ENCODE data around the gene GTPBP1. TPM values are rescaled to one million over a fixed set of nuclear protein-coding genes. Genes with fewer than 3 reads are reported as not detected.

The GTPBP1 gene
- polyA plus RNA-seq, 1 experiment, result 31.1 TPM

- Histone ChIP-seq H3K27me3 (ENCODE audit: control insufficient read depth, insufficient read depth, low read length) (no peaks in the 10 kb centered on the region), H3K4me3 (ENCODE audit: low read depth, low read length) (no peak overlapping the region), H3K36me3 (ENCODE audit: control insufficient read depth, insufficient read depth, low read length) (peaks cover 8% of the 10 kb centered on the region)
- no peak for TF ChIP-seq CTCF (IDR thresholded peaks at IDR 0.05; ENCODE audit: insufficient read depth, low read depth, low read length)
- no peak for DNase-seq (ENCODE audit: low read depth)
- ChIA-PET CTCF (no interaction called here), POLR2A (no interaction called here)
Observed at GRCh38 chr22:38675833-38676232, 29.9 kb upstream of the GTPBP1 start.

GRCh38 chr22:38681582-38682335 is 24.0 kb upstream of the GTPBP1 start, which contains the start of gene TOMM22:
TOMM22 (plus strand) TSS chr22:38681957; CDS start chr22:38681979, 22 bp downstream.
- no peaks in the 10 kb centered on the region for H3K27me3 ChIP-seq (ENCODE audit: control insufficient read depth, insufficient read depth, low read length)
- ChIA-PET CTCF (interaction anchor here (0.5 to 2.5 kb wide), 21 partner anchors 9 to 633 kb away, joined by 3 to 18 read pairs (median 6); partner anchors contain the start of genes GTPBP1, JOSD1 and PICK1), POLR2A (interaction anchor here (0.6 kb wide), 1 partner anchor 80 kb away, joined by 3 read pairs; no protein-coding TSS in a partner anchor)
- no peak for DNase-seq (ENCODE audit: low read depth)
- peak; percentile 71 for TF ChIP-seq CTCF (IDR thresholded peaks at IDR 0.05; ENCODE audit: insufficient read depth, low read depth, low read length)
- H3K4me3 ChIP-seq (ENCODE audit: low read depth, low read length), result peak within 1 kb of the TSS; percentile 91
- H3K36me3 ChIP-seq (ENCODE audit: control insufficient read depth, insufficient read depth, low read length), result peaks cover 11% of the 10 kb centered on the region

GRCh38 chr22:38684895-38685294 is 20.8 kb upstream of the GTPBP1 start:
- H3K27me3 ChIP-seq (ENCODE audit: control insufficient read depth, insufficient read depth, low read length), result no peaks in the 10 kb centered on the region
- DNase-seq (ENCODE audit: low read depth), result no peak
- POLR2A ChIA-PET, result no interaction called here
- TF ChIP-seq CTCF (IDR thresholded peaks at IDR 0.05; ENCODE audit: insufficient read depth, low read depth, low read length), result no peak
- H3K4me3 ChIP-seq (ENCODE audit: low read depth, low read length), result no peak overlapping the region
- peaks cover 26% of the 10 kb centered on the region for H3K36me3 ChIP-seq (ENCODE audit: control insufficient read depth, insufficient read depth, low read length)
- CTCF ChIA-PET, result interaction anchor here (1.0 kb wide), 1 partner anchor 15 kb away, joined by 3 read pairs; no protein-coding TSS in a partner anchor

- TF ChIP-seq CTCF (IDR thresholded peaks at IDR 0.05; ENCODE audit: insufficient read depth, low read depth, low read length), result no peak
- Histone ChIP-seq H3K27me3 (ENCODE audit: control insufficient read depth, insufficient read depth, low read length) (no peaks in the 10 kb centered on the region), H3K36me3 (ENCODE audit: control insufficient read depth, insufficient read depth, low read length) (peaks cover 26% of the 10 kb centered on the region), H3K4me3 (ENCODE audit: low read depth, low read length) (no peak overlapping the region)
- DNase-seq (ENCODE audit: low read depth), result no peak
- ChIA-PET CTCF (no interaction called here), POLR2A (no interaction called here)
Observed at GRCh38 chr22:38685761-38686160, 20.0 kb upstream of the GTPBP1 start.

- H3K4me3 ChIP-seq (ENCODE audit: low read depth, low read length), result no peak overlapping the region
- no peak for DNase-seq (ENCODE audit: low read depth)
- TF ChIP-seq CTCF (IDR thresholded peaks at IDR 0.05; ENCODE audit: insufficient read depth, low read depth, low read length), result no peak
- POLR2A ChIA-PET, result no interaction called here
- CTCF ChIA-PET, result interaction anchor here (1.1 to 2.6 kb wide), 3 partner anchors 8 to 31 kb away, joined by 5 to 10 read pairs (median 6); partner anchors contain the start of gene TOMM22
- H3K27me3 ChIP-seq (ENCODE audit: control insufficient read depth, insufficient read depth, low read length), result no peaks in the 10 kb centered on the region
- H3K36me3 ChIP-seq (ENCODE audit: control insufficient read depth, insufficient read depth, low read length), result peaks cover 24% of the 10 kb centered on the region
Observed at GRCh38 chr22:38689651-38690050, 16.1 kb upstream of the GTPBP1 start.
